NCI-H446 treated with DMSO at 0.1 percent for 48 hours (cell line): Measurements from ENCODE around the gene TPO.
"Not testable (repeated sequence)": the region's sequence is repeated elsewhere in the genome, so short reads cannot be mapped to it uniquely, and the experiment has no call there.

Experiments used
- DNase-seq: peaks from one replicate; lab custom pipeline; 2025; lab: John Stamatoyannopoulos, UW

Gene TPO

DNA sequence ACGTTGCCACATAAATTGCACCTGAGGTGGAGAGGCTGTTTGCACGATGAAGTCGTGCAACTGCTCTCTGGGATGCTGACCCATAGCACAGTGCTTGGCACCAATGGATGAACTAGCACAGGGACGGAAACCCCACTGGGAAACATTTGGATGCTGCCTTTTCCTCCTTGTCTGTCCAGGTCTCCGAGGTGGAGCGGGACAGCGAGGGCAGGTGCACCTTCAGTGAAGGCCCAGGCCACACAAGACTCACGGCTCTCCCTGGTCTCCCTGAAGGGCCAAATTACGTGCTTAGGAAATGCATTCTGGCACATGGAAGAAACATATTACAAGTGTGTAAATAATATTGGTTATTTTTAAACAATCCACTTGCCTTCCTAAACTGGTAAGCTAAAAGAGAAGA is 70.3 kb downstream of the TPO start:
- DNase-seq: no peak

GRCh38 chr2:1484131-1484884 is 71.0 kb downstream of the TPO start:
- no peak for DNase-seq

- no peak for DNase-seq
Measured at GRCh38 chr2:1486670-1487069, 73.4 kb downstream of the TPO start.

DNA sequence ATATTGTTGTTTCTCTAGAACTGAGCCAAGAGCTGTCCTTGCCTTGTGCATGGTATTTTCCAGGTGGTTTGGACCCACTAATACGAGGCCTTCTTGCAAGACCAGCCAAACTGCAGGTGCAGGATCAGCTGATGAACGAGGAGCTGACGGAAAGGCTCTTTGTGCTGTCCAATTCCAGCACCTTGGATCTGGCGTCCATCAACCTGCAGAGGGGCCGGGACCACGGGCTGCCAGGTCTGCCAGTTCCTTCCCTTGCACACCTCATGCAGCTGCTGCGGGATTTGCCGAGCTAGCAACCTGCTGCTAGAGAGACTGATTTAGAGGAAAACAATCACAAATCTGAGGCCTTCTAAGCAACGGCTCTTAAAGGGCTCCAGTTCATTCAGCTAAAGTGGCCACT is 74.5 kb downstream of the TPO start:
- DNase-seq: no peak

- DNase-seq: no peak
Measured at GRCh38 chr2:1488181-1488671, 75.0 kb downstream of the TPO start.

DNA sequence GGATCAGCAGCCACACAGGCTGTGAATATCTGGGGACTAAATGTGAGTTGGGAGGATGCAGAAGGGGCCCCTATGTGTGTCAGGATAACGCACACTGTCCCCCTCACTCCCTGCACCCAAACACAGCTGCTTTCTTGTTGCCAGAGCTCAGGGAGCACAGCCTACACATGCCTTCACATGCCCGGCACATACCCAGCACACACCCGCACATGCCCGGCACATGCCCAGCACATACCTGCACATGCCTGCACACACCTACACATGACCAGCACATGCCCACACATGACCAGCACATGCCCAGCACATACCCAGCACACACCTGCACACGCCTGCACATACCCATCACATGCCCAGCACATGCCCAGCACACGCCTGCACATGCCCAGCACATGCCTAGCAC is 75.6 kb downstream of the TPO start:
- DNase-seq: no peak

DNA sequence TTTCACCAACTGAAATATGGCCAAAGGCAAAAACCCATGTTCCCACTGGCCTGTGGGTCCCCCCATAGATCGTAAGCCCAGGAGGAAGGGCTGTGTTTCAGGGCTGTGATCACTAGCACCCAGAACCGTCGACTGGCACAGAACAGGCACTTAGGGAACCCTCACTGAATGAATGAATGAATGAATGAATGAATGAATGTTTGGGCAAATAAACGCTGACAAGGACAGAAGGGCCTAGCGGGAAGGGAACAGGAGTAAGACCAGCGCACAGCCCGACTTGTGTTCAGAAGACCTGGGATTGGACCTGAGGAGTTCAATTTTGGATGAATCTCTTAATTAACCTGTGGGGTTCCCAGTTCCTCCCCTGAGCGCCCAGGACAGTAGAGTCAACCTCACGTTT is 76.2 kb downstream of the TPO start:
- DNase-seq: no peak

DNA sequence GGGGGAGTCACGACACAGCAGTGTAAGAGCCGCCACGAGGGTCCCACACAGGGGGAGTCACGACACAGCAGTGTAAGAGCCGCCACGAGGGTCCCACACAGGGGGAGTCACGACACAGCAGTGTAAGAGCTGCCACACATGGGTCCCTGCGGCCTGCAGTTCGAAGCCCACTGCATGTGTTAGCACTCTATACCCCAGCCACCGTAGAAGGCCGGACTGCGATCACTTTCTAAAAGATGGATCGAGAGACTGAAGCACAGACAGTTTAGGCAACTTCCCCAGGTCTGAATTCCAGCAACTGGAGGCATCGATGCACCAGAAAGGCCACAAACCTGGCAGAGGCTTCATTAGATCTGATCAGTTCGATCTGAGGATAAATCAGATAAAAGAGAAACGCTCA is 77.1 kb downstream of the TPO start:
- DNase-seq: not testable (repeated sequence)

DNA sequence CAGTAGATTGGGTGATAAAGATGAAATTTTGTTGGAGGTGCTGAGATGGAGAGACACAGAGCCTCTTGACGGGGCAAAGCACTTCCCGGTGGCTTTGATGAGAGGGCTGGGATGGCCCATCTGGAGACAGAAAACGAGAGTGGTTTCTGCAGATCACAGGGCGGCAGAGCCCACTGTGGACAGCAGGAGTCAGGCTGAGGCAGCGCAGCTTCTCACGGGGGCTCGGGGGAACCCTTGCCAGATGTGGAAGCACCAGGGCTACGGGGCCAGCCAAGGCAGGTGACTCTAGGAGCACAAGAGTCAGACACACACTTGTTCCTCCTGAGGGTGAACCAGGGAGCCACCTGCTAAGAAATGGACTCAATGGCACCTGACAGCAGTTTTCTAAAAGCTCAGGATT is 78.5 kb downstream of the TPO start:
- no peak for DNase-seq

GRCh38 chr2:1492231-1492630 is 79.0 kb downstream of the TPO start:
- not testable (repeated sequence) for DNase-seq

GRCh38 chr2:1492711-1493430 is 79.6 kb downstream of the TPO start:
- no peak for DNase-seq

DNA sequence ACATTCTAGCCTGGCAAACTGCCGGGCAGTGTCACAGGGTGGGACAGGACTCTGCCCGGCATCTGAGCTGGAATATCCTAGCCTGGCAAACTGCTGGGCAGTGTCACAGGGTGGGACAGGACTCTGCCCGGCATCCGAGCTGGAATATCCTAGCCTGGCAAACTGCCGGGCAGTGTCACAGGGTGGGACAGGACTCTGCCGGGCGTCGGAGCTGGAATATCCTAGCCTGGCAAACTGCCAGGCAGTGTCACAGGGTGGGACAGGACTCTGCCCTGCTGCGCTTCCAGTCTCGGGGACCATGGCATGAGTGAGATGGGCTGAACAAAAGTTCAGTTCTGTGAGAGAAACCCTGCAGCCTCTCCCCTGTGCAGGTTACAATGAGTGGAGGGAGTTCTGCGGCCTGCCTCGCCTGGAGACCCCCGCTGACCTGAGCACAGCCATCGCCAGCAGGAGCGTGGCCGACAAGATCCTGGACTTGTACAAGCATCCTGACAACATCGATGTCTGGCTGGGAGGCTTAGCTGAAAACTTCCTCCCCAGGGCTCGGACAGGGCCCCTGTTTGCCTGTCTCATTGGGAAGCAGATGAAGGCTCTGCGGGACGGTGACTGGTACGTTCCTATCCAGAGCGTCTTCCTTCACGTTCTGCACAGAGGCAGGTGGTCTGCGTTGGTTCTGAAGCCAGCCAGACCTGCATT is 80.3 kb downstream of the TPO start:
- no peak for DNase-seq

- no peak for DNase-seq
Measured at GRCh38 chr2:1494257-1494656, 81.0 kb downstream of the TPO start.

DNA sequence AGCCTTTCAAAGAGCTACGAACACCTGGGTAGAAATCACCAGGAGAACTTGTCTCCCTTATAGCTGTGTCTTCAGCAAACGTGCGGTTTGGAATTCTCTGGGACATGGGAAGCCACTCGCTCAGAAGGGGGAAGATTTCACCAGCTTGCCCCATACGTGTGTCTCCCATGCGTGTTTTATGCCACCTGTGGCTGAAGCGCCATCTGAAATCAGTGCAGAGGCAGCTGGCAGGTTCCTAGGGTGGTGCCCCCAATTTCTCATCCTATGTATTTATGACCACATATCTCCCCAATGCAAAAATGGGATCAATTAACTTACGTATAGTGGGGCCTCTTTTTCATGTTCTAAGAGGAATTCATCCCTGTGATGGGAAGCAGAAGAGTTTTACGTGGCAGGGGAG is 81.6 kb downstream of the TPO start:
- no peak for DNase-seq

DNA sequence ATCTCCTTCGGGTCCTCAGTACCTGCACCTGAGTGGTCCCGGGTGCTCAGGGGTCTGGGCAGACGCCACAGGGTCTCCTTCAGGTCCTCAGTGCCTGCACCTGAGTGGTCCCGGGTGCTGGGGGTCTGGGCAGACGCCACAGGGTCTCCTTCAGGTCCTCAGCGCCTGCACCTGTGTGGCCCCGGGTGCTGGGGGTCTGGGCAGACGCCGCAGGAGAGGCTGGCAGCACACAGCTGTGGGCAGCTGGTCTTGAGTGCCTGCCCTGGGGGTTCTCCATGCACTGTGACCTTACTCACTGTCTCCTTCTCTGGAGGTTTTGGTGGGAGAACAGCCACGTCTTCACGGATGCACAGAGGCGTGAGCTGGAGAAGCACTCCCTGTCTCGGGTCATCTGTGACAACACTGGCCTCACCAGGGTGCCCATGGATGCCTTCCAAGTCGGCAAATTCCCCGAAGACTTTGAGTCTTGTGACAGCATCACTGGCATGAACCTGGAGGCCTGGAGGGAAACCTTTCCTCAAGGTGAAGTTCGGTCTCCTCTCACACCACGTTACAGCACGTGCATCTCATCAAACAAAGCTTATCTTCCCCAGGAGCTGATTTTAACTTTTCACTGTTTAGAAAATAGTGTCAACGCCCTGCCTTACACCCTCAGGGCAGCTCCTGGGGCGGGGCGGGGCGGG is 82.6 kb downstream of the TPO start:
- DNase-seq: no peak

GRCh38 chr2:1496359-1496821 is 83.1 kb downstream of the TPO start:
- DNase-seq: no peak

- no peak for DNase-seq
Measured at GRCh38 chr2:1497122-1497611, 83.9 kb downstream of the TPO start.

- DNase-seq: no peak
Measured at GRCh38 chr2:1498176-1498575, 84.9 kb downstream of the TPO start.

DNA sequence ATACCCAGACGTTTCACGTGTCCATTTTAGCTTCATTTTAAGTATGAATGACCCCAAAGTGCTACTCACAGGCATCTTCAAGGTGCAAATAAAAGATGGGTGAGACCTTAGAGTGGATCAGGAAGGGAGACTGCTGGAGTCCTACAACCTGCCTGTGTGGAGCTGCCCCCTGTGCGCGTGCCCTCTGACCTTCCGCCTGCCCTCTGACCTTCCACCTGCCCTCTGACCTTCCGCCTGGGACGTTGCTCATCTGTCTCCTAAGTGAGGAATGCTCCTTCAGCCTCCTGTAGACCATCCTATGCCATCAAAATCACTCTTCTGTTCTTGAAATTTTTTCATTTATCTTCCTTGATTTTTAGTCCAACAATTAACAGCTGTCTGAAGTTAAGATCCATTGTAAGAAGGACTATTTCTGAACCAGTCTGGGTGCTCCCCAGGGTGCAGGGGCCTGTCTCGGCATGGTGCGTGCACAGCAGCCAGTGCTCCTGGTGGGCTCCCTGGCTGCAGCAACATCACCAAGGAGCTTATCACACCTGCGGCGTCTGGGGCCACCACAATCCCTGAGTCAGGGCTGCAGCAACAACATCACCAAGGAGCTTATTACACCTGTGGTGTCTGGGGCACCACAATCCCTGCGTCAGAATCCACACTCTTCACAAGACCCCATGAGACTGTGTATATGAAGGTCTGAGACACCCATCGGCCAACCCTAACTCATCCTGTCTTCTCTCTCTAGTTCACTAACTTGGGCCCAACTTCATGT is 86.0 kb downstream of the TPO start:
- DNase-seq: no peak

DNA sequence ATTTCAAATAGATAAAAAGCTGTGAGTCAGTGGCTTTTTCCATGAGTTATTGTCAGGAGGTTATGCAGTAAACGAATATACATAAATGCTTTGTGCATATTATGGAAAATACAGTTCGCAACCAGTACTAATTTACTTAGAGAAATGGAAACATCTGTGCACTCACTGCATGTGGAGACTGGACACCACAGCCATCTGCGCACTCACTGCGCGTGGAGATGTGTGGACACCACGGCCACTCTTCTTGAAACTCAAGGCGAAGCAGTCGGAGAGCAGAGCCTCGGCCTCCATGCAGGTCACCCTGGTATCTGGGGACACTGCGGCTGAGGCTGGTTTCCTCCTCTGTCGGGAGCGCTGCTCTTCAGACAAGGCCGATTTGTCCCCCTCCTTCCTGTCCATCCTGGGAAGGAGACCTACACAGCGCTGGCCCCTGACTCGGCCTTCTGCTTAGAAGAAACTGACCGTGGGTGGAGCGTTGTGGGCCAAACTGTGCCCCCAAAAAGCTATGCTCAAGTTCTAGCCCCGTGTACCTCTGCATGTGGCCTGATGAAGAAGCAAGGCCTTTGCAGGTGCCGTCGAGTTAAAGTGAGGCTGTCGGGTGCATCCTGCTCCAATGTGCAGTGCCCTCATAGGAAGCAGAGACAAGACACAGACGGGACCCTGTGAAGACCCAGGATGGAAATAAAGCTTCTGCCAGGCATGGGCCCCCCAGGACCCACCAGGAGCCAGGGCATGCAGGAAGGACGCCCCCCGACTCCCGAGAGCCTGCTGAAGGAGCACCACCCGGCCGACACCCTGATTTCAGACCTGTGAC is 88.0 kb downstream of the TPO start:
- DNase-seq: no peak
